Cardiac fibroblast (primary cell): ENCODE measurements around the gene SCLT1.

Source experiments
- DNase-seq, 2 donors: peaks; one replicate each; pipeline versions ENCODE4 v3.0.0 to v3.0.0-alpha.2; 2010; ENCODE audit warnings: low read depth in 2 of 2
- H3K4me3 ChIP-seq, 2 donors: replicated peaks in 1 of 2; 1 replicate in 1 of 2; 2 replicates in 1 of 2; pipeline ENCODE4 v1.5.1; 2011; ENCODE audit warnings: low read depth in 2 of 2, low read length in 2 of 2, mild to moderate bottlenecking in 2 of 2, moderate library complexity in 1 of 2
- TF ChIP-seq, protein P1 (sequence below): IDR thresholded peaks from one replicate; pipeline ENCODE4 v1.5.1; 2011; ENCODE audit warnings: low read depth, mild to moderate bottlenecking, low read length, inconsistent platforms

The SCLT1 gene

DNA sequence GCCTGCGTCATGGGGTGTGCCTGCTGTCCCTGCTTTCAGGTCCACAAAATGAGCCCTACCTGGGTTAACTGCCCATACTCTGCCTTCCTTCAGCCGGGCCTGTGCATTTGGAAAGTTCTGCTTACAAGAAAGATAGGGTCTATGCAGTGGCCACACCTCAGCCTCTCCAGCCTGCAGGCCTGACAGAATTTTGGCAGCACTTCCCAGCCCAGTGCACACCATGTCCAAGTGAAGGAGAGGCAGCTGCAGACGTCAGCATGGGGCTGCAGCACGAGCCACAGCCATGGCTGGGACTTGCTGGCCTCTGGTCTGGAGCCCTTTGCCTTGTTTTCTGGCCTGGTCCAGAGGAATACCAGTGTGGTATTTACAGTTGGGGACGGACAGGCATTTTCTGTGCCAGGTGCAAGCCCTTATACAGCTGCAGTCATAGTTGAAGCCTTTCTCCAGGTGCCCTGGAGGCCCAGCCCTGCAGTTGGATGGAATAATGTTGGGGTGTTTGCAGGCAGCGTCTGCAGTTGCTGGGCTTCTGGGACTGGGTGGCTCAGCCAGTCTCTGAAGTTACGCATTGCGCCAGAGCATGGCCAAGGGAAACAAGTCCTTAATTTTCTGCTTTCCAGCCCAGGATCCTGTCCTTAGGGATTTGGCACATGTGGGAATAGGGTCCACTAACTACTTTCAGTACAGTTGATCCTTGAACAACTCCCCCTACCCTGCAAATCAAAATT lies 257.7 kb downstream of the SCLT1 start:
- TF ChIP-seq, protein P1, sequence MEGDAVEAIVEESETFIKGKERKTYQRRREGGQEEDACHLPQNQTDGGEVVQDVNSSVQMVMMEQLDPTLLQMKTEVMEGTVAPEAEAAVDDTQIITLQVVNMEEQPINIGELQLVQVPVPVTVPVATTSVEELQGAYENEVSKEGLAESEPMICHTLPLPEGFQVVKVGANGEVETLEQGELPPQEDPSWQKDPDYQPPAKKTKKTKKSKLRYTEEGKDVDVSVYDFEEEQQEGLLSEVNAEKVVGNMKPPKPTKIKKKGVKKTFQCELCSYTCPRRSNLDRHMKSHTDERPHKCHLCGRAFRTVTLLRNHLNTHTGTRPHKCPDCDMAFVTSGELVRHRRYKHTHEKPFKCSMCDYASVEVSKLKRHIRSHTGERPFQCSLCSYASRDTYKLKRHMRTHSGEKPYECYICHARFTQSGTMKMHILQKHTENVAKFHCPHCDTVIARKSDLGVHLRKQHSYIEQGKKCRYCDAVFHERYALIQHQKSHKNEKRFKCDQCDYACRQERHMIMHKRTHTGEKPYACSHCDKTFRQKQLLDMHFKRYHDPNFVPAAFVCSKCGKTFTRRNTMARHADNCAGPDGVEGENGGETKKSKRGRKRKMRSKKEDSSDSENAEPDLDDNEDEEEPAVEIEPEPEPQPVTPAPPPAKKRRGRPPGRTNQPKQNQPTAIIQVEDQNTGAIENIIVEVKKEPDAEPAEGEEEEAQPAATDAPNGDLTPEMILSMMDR, result no peak
- no peak overlapping the region for H3K4me3 ChIP-seq
- DNase-seq, result peak in 1 of 2 donors; percentile 88
